GM12872 (cell line): ENCODE data around the gene ECSIT.
A peak's percentile ranks its signal among the peaks of the same experiment; 100 is the strongest.

Experiments used
- TF ChIP-seq, protein P1 (sequence below): IDR thresholded peaks from 3 replicates; pipeline ENCODE4 v1.5.1; 2011; ENCODE audit warnings: low read depth, mild to moderate bottlenecking, low read length, moderate library complexity; ENCODE audit not compliant: insufficient read depth

ECSIT gene

GRCh38 chr19:11563532-11563931 lies 34.6 kb upstream of the ECSIT start:
- TF ChIP-seq, protein P1, sequence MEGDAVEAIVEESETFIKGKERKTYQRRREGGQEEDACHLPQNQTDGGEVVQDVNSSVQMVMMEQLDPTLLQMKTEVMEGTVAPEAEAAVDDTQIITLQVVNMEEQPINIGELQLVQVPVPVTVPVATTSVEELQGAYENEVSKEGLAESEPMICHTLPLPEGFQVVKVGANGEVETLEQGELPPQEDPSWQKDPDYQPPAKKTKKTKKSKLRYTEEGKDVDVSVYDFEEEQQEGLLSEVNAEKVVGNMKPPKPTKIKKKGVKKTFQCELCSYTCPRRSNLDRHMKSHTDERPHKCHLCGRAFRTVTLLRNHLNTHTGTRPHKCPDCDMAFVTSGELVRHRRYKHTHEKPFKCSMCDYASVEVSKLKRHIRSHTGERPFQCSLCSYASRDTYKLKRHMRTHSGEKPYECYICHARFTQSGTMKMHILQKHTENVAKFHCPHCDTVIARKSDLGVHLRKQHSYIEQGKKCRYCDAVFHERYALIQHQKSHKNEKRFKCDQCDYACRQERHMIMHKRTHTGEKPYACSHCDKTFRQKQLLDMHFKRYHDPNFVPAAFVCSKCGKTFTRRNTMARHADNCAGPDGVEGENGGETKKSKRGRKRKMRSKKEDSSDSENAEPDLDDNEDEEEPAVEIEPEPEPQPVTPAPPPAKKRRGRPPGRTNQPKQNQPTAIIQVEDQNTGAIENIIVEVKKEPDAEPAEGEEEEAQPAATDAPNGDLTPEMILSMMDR, result no peak

- TF ChIP-seq, protein P1, result peak; percentile 79
Observed at GRCh38 chr19:11560404-11561051, 31.6 kb upstream of the ECSIT start.

DNA sequence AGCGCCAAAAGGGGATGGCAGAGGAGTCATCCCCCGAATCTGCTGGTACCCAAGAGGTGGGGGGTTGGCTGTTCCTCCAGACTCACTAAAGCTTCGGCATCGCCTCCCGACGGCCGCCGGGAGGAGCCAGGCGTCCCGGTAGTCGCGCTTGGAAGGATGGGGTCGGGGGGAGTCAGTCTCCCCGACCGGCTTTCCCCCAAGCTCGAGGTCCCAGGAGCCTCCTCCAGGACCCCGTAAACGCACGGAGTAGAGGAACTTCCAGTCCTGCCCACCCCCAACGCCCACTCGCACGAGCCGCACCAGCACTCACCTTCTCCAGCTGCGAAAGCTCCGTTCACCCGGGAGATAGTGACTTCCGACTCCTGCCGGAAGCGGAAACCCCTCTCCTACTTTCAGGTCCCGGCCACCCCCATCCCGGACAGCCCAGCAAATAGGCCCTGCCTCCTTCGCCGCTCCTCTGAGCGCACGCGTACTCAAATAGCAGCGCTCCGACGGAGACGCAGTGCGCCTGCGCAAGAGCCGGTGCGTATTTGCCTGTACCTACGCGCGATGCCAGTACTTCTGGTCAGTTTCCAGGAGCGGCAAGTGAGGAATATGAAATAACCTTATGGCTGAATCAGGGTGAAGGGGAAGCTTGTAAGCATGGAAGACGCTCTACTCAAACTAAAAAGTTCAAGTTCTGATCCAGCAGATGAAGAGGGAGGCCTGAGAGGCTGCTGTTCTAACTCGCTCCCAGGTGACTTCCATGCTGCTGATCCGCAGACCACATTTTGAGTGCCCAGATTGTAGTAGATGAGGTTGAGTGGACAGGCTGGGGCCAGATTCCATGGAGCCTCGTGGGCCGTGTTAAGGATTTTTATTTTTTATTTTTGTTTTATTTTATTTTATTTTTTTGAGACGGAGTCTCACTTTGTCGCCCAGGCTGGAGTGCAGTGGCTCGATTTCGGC lies 30.2 kb upstream of the ECSIT start, which contains the start of gene ELOF1:
Gene ELOF1, minus strand, starts transcription at position 350 of the 948 bp plus-strand sequence. CDS start 4,883 bp downstream, outside the sequence.
- TF ChIP-seq, protein P1, result peak; percentile 22; the same call in 1 of the 3 replicates

GRCh38 chr19:11556634-11557420 lies 27.9 kb upstream of the ECSIT start:
- TF ChIP-seq, protein P1, result no peak

DNA sequence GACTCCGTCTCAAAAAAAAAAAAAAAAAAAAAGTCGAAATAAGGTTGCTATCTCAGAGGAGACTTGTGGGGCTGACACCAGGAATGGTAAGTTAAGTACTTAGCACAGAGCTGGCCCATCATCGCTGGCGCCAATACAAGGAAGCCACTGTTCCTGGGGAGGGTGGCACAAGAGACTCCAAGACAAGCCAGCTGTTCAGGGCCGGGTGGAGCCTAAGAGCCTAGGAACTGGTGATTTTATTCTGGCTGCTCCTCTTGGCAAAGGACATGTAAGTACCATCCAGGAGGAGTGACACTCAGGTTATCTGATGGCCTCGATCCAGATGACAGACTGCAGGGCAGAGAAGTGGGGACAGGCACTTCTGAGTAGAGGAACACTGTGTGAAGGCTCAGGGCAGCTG lies 26.3 kb upstream of the ECSIT start:
- TF ChIP-seq, protein P1, result no peak

GRCh38 chr19:11554160-11554559 lies 25.2 kb upstream of the ECSIT start:
- TF ChIP-seq, protein P1, result no peak

- TF ChIP-seq, protein P1, result no peak
Observed at GRCh38 chr19:11552666-11553372, 23.9 kb upstream of the ECSIT start.
